NCI-H2227 (cell line): ENCODE measurements around the gene GRIA3.
"Not testable (repeated sequence)": the region's sequence is repeated elsewhere in the genome, so short reads cannot be mapped to it uniquely, and the experiment has no call there.

Experiments used
- DNase-seq: peaks from one replicate; lab custom pipeline; 2025; ENCODE audit not compliant: unreplicated experiment; lab: John Stamatoyannopoulos, UW

The GRIA3 gene

DNA sequence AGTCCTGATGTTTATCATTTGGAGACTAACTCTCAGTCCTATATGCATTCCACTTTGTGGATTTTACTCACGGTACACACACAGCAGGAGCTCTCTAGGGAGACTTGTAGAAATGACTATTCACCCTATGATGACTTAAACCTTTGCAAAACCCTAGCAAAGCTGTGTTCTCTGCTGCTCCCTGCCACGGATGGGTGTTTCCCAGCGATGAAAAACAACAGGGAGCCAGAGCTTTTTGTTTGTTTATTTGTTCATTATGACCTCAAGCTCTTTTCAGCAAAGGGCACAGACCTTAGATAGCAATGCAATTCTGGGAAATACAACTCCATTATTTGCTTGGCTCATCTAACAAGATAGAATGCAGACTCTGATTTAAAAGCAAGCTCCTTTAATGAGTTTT is 156.6 kb downstream of the GRIA3 start:
- no peak for DNase-seq

DNA sequence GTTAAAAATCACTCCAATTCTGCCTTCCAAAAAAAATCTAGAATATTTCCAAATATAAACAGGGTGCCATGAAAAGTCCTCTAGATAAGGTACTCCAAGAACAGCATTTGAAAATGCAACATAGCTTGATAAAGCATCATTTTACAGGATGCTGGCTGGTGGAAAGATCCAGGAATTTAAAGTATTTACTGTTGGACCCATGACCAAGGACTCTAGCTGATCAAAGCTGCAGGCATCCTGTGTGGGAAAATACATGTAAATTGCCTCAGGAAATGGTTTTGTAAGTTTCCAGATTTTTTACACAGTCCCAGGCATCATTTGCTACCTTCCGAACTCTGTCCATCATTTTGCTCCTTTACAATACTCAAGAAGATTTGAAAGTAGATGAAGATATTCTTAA is 164.4 kb downstream of the GRIA3 start:
- no peak for DNase-seq

DNA sequence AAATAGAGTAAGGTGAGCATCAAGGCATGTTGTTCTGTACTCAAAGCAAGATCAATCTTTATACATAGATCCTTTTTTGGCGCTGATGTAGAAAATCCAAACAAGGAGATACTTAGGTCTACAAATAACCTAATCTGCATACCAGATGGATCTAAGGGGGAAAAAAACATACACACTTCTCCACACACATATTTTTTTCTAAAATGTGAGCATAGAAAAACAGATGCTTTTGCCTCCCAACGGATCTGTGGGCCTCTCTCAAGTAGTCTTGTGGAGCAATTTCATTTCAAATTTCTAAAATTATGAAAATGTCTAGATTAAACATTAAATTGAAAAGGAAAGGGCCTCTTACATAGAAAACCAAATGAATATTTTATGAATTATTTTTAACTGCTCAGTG is 166.1 kb downstream of the GRIA3 start:
- no peak for DNase-seq

DNA sequence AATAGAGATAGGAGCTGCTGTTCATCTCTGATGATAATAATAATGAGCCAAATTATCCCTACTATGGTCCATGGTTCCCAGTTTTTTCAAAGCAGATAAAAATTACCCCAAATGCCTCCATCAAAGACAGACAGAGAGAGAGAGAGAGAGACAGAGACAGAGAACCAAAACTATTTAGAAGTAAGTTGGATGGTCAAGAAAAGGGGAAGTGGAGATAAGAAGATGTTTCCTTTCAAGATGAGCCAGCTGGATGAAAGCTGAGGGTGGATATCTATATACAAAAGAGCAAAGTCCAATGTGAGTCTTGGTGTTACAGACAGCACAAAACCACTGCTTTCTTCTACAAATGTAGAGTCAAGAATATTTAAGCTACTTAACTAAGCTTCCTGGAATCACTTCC is 173.9 kb downstream of the GRIA3 start:
- DNase-seq = no peak

DNA sequence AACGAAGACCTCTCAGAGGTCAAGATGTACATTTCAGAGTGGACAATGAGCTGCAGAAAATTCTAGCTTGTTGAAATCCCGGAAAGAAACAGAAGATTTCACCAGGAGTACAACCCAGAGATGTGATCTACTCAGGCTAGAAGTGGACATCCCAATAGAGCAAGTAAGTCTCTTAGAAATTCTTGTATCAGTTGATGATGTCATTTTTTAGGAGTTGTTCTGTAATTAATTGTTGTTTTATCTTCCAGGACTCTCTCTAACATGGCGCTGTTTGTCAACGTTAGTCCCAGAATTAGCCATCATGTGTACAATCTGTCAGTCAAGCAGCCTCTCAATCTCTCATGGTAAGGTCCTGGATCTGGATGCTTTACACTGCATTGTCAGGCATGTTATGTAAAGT is 174.4 kb downstream of the GRIA3 start:
- no peak for DNase-seq

DNA sequence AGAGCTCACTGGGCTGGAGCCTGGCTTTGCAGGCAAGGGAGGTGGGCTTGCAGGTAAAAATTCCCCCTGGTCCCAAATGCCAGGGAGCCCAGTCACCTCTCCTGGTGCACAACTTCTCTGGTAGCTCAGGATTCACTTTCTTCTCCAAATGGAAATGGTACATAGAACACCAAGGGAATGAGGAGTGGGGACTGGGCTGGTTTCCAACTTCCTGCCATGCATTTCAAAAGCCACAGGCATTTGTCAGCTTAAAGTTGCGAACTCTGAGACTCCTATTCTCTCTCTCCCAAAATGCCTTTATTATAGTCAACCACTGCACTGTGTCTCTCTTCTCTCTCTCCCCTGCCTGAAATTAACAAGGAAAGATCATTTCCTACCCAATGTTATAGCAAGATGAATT is 177.3 kb downstream of the GRIA3 start:
- DNase-seq = no peak

DNA sequence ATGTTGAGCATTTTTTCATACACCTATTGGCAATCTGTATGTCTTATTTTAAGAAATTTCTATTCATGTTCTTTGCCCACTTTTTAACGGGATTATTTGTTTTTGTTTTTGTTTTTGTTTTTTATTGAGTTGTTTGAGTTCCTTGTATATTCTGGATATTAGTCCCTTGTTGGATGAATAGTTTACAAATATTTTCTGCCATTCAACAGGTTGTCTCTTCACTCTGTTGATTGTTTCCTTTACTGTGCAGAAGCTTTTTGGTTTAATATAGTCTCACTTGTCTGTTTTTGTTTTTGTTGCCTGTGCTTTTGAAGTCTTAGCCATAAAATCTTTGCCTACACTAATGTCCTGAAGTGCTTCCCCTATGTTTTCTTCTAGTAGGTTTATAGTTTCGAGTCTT is 202.1 kb downstream of the GRIA3 start:
- not testable (repeated sequence) for DNase-seq

DNA sequence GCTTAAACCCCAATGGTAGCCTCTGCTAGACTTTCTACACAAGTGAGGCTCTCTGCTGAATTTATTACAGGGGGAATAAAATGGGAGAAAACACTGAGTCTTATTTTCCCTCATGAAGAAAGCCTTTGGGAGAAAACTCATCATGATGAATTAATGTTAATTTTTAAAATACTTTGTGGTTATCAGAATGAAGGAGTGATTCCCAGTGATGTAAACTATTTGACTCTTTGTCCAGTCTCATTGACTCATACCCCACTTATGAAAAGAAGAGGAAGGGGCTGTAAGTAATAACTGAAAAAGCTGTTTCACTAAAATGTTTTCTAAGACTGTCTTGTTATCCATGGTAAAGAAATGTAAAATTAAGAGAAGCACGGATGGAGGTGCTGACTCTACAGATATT is 208.8 kb downstream of the GRIA3 start:
- no peak for DNase-seq

DNA sequence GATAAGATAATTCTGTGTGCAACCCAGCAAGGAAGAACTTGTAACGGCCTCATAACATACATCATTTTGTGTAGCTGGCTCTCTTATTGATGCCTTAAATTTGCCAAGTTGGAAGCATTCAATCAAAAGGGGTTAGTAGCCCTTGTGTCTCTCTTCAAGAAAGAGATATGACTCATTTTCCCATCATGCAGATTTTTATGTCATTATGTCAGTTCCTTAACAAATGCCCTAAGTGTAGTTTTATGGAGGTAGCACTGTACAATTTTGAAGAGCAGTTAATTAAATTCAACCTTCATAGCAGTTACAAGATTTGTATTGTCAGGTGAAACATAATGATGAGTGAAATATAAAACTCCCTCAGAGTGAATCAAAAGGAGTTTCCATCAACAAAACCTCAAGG is 215.6 kb downstream of the GRIA3 start:
- DNase-seq = no peak

DNA sequence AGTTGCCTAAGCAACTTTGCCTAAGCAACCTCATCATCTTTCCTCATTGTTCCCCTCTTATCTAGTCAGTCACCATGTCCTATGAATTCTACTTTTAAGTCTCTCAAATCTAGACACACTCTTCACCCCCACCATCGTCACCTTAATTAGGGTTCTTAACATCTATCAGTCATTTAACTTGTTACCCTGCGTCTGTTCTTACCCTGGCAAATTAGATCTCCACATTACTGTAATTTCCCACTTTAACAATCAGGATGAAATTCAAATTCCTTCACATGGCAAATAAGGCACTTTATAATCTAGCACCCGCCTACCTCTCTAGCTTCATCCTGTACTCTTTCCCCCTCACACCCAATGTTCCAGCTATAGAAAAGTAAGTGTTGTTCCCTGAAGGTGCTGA is 221.2 kb downstream of the GRIA3 start:
- no peak for DNase-seq

DNA sequence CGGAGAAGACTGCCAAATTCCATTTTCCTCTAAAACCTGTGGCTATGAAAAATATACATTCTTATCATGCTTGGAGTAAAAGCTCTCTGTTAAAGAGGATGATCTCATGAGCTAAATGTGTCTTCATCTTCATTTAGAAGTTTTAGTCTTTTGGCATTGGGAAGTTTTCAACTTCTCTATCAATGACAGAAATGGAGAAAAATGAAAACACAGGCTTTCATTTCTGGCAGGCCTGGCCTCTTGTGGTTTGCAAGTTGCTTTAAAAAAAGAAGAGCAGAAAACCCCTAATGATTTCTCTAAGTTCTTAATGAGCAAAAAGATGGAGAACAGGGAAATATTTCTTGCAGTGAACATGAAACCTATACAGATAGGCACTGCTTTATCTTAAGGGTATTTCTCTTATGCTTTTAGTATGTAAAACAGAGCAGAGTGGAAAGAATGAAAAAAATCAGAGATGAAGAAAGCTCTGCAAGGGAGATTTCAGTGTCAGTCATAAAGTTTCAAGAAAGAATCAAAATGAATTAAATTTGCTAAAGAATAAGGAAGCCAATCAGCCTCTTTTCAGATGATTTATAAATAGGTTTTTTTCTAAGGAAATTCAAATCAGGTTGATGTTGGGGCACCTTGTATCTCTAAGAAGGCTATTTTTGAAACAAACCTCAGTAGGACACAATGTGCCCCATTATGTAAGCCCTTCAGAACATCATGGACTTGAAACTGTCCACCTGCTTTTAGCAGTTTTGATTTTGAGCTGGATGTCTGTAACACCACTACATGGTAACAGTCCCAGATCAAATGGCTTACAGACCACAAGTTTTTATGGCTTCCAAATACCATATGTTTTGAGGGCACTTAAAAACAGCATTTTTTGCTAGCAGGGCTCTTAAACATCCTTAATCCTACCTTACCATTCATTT is 225.0 kb downstream of the GRIA3 start:
- DNase-seq = no peak

DNA sequence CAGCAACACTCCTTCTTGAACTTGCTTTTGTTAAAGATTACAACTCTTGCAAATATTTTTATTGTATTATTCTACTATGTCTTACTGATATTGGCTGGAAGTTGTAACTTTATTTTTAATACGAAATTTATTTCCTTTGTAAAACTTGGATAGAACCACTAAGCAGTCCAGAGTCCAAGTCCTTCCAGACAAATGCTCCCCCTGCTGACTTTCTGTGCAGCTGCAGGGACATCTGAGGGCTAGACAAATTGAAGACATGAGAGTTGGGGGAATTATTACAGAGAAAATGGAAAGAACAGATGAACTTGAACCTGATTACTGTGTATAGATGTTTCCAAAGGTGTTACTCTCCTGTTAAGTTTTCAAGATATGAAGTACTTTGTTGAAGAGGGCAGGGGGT is 238.8 kb downstream of the GRIA3 start:
- no peak for DNase-seq

DNA sequence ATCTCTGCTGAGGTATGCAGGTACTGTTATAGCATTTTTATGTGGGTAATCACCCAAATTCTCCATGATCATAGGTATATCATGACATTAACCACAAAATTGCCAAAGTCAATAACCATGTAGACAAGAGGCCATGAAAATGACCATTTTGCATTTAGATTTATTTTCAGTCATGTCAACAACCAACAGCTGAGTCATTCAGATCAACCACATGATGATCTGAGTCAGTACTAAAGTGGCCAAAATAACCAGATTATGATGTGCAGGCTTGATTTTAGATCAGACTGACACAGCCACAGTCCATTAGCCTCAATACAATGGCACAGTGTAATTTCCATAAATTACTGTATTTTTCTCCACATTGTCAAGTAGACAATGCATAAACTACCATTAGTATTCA is 240.5 kb downstream of the GRIA3 start:
- DNase-seq = no peak

DNA sequence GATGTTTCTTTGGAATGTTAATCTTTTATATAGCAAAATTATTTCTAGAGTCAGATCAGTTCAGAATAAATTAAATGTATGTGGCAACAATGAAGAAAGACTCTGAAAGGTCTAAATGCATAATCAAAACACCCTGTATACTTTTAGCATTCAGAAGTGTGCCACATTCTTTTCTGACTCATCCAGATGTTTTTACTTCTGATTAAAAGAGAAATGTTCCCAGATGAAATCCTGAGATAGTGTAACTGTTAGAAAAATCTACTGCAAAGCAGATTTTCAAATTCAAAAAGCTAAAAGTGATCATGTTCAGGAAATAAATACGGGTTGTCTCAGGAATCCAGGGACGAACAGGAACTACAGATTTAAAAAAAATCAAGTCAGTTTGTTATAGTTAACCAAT is 241.4 kb downstream of the GRIA3 start:
- DNase-seq = no peak

DNA sequence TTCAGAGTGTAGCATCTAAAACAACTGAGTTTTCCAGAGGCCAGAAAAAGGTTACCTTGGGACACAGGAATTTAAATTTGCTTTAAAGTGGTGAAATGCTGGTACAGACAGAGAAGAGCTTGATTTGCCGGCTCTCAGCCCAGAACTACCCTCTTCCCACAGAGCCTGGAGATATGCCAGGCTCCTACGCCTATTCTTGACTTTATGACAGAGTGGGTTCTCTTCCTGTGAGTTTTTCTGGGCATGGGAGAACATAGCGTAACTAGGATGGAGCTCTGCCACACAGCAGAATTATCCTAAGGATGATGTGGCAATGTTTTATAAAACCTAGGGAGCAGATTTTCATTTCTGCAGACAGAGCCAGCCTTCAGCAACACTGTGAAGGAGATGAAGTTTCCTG is 241.8 kb downstream of the GRIA3 start:
- no peak for DNase-seq

DNA sequence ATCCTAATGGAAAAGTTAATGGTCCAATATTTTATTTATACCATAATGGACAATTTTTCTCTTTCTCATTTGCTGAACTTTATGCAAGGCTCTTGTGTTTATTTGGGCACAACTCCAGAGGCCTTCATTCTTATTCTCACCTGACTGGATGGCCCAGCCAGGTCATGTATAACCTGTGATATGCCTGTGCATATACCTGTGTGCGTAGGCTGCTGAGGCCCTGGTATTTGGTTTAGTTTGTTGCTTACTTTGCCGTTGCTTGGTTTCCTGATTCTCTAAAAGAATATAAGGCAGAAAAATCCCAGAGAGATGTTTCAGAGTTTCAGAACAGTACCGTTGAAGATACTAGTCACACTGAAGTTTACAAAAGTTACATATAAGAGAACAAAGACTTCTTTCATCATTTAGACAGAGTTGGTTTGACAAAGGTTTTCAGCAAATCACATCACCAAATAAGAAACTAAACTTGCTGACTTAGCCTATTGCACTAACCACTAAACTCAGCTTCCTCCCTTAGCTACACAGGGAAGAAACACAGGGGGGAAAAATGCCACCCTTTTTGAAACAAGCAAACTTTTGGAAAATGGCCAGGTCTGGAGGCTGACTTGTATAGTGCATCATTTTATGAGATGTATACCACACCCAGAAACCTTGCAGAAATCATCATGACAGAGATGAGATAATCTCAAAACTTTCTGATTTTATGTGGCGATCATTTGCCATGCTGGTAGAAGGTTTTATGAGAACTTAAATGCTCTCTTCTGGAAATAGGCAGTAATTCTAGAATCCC is 248.5 kb downstream of the GRIA3 start:
- no peak for DNase-seq

DNA sequence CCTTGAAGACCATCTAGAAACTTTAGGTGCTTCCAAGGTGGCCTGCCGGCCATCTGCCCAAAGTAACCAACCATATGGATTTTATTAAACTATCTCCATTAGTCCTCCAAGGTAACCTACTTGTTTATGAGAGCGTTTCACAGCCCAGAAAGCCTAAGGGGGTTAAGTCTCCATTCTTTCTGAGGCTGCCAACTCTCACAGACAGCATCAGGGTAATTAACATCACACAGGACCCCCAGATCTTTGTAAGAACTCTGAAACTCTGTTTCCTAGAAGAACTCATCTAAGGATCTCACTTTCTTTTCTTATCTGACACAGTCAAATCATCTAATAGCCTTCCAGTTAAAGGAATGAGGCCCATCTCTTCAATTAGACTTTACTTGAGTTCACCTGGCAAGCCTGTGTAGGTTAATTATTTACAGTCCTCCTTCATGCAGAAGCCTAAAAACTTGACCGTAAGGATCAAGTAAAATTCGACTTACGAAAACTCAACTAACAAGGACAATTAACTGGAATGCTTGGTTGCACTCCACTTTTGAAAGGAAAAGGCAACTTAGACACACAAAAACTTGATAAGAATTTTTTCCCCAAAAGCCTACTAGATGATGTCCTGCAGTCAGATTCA is 252.5 kb downstream of the GRIA3 start:
- no peak for DNase-seq

DNA sequence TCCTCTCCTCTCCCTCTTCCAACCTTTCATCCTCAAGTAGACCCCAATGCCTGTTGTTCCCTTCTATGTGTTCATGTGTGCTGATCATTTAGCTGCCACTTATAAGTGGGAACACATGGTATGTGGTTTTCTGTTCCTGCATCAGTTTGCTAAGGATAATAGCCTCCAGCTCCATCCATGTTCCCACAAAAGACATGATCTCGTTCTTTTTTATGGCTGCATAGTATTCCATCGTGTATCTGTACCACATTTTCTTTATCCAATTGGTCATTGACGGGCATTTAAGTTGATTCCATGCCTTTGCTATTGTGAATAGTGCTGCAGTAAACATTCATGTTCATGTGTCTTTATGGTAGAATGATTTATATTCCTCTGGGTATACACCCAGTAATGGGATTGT is 255.8 kb downstream of the GRIA3 start:
- not testable (repeated sequence) for DNase-seq

DNA sequence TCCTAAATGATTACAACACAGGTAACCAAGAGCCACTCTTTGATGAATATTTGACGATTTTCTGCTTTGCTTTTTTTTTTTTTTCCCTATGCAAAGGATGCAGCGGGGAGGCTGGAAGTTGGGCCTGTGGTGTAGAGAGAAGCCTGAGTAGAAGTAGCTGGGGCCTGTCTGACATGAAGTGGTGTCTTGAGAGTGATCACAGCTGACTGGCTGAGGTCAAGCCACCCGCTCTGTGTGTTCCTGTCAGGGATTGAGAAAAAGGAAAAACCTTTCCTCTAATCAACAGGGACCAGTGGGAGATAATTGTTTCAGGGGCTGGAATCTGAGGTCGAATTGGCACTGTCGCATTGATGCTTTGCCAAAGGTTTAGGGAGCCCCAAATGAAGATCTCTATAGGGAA is 258.7 kb downstream of the GRIA3 start:
- no peak for DNase-seq

DNA sequence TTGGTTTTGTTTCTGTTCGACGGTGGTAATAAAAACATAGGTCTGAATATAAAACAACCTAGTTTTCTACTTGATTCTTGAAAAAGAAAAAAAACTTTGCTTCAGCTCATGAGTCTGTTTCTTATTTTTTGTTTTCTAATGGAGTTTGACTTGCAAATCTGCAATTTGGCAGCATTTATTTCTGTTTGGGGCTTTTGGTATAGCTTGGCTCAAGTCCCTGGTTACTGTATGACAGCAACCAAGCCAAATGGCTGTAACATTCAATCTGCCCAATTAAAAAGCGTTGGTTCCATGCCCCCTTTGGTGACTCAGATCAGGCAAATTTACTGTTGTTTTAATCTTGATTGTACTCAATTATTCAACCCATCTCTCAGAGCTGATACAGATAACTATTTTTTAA is 263.4 kb downstream of the GRIA3 start:
- DNase-seq = no peak

DNA sequence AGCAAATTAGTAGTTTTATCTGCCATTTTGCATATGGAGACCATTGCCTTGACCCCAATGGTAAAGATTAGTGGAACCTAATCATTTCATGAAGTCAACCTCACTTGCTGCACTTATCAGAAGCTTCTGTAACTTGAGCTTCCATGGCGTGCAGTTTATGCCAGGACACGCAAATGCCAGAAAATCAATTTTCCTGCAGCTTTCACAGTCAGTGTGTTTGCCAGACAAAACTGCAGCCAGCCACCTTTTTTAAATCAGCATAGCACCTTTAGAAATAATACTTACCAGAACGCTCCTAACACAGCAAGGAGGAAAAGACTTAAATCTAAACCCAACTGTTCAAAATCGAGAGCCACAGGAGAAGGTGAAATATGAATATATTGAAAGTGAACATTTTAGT is 265.3 kb downstream of the GRIA3 start:
- no peak for DNase-seq

DNA sequence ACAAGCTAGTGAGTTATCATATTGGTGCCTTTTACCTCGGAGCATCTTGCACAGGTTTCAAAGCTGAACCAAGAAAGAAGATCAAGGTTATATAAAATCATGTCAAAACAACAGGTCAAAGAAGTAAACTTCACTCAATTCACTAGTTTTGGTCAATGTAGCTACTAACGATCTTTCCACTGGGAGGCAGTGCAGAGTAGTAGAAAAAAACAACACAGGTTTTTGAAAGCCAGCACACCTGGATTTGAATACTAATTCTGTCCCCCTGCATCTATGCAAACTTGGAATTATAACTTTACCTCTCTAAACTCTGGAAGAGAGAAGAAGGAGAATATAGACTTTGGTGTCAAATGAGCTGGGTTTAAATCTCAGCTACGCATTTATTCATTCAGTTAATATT is 266.1 kb downstream of the GRIA3 start:
- no peak for DNase-seq
